Fibroblast of lung (primary cell): ENCODE results near the gene TMCC2. TPM values are rescaled to one million over a fixed set of nuclear protein-coding genes. Genes with fewer than 3 reads are reported as not detected.

Experiments
- DNase-seq, 2 donors: peaks; one replicate each; pipeline versions ENCODE4 v3.0.0 to v3.0.0-alpha.2; 2010; ENCODE audit warnings: low read depth in 2 of 2
- H2AFZ ChIP-seq: 2 replicates; pipeline ENCODE4 v1.5.1; 2012; ENCODE audit warnings: low read length, control low read depth, inconsistent platforms
- H3K27ac ChIP-seq: 2 replicates; pipeline ENCODE4 v1.5.1; 2011; ENCODE audit warnings: low read length, control low read depth; ENCODE audit not compliant: insufficient read depth
- H3K27me3 ChIP-seq: 2 replicates; pipeline ENCODE4 v1.5.1; 2011; ENCODE audit warnings: mild to moderate bottlenecking, low read length; ENCODE audit not compliant: control insufficient read depth, insufficient read depth
- H3K36me3 ChIP-seq: 2 replicates; pipeline ENCODE4 v1.5.1; 2011; ENCODE audit warnings: low read length; ENCODE audit not compliant: control insufficient read depth, insufficient read depth
- H3K4me1 ChIP-seq: 2 replicates; pipeline ENCODE4 v1.5.1; 2011; ENCODE audit warnings: low read length; ENCODE audit not compliant: control insufficient read depth, insufficient read depth; ENCODE audit errors: extremely low read depth
- H3K4me2 ChIP-seq: 2 replicates; pipeline ENCODE4 v1.5.1; 2011; ENCODE audit warnings: low read length, control low read depth; ENCODE audit not compliant: insufficient read depth; ENCODE audit errors: extremely low read depth
- H3K4me3 ChIP-seq, 4 experiments: fragments of 200-600 bp in 1 of 4; sonication (generic) in 1 of 4; replicated peaks in 1 of 4; 2 replicates each; pipeline ENCODE4 v1.5.1; 2011 to 2016; ENCODE audit warnings: low read length in 4 of 4, low read depth in 3 of 4, mild to moderate bottlenecking in 3 of 4, control low read depth in 2 of 4, inconsistent platforms in 1 of 4, mixed read lengths in 1 of 4; ENCODE audit not compliant: insufficient read depth in 1 of 4; ENCODE audit errors: control extremely low read depth in 1 of 4
- H3K79me2 ChIP-seq: 2 replicates; pipeline ENCODE4 v1.5.1; 2012; ENCODE audit warnings: mild to moderate bottlenecking, low read length, inconsistent platforms; ENCODE audit not compliant: control insufficient read depth, insufficient read depth
- H3K9ac ChIP-seq: 2 replicates; pipeline ENCODE4 v1.5.1; 2011; ENCODE audit warnings: mild to moderate bottlenecking, low read length, control low read depth; ENCODE audit not compliant: insufficient read depth
- H3K9me3 ChIP-seq: 2 replicates; pipeline ENCODE4 v1.5.1; 2012; ENCODE audit warnings: low read depth, low read length; ENCODE audit not compliant: control insufficient read depth, insufficient read depth
- H4K20me1 ChIP-seq: 2 replicates; pipeline ENCODE4 v1.5.1; 2011; ENCODE audit warnings: low read length; ENCODE audit not compliant: control insufficient read depth, insufficient read depth; ENCODE audit errors: extremely low read depth
- CTCF ChIP-seq, 2 donors: IDR thresholded peaks in 1 of 2; conservative IDR thresholded peaks in 1 of 2; 1 replicate in 1 of 2; 2 replicates in 1 of 2; pipeline ENCODE4 v1.5.1; 2011 to 2012; ENCODE audit warnings: low read length in 2 of 2, control low read depth in 1 of 2, inconsistent platforms in 1 of 2, low read depth in 1 of 2, mild to moderate bottlenecking in 1 of 2
- EZH2 ChIP-seq: IDR thresholded peaks from 2 replicates; pipeline ENCODE4 v1.5.1; 2012; ENCODE audit warnings: low read length, control low read depth, mild to moderate bottlenecking; ENCODE audit errors: missing control alignments
- polyA plus RNA-seq, 2 donors: library from polyadenylated mRNA; depleted of rRNA in 1 of 2; stranded (reverse) in 1 of 2; unstranded in 1 of 2; fragments of >200 nt; gene quantifications; 2 replicates each; pipeline ENCODE4 v1.2.1, GENCODE V29; 2011 to 2012; ENCODE audit warnings: missing spikeins in 1 of 2
- total RNA-seq: library from RNA; depleted of rRNA; stranded (reverse); fragments of >200 nt; gene quantifications from 2 replicates; pipeline ENCODE4 v1.2.1, GENCODE V29; 2014

TMCC2 gene
- total and polyA plus RNA-seq, 2 donors (not counting 1 experiment from before 2014, with no cell fraction given): 2.3 to 6.9 TPM

- Histone ChIP-seq H3K4me3 (no peak overlapping the region), H3K9ac (no peak overlapping the region), H2AFZ (no peak overlapping the region), H3K4me1 (no peaks in the 10 kb centered on the region), H3K4me2 (no peak overlapping the region), H3K27me3 (no peaks in the 10 kb centered on the region), H3K36me3 (no peaks in the 10 kb centered on the region), H4K20me1 (no peaks in the 10 kb centered on the region), H3K27ac (no peak overlapping the region), H3K9me3 (no peaks in the 10 kb centered on the region), H3K79me2 (peaks cover 15% of the 10 kb centered on the region)
- TF ChIP-seq CTCF (conservative IDR thresholded peaks at IDR 0.05 in 1 of 2, IDR thresholded peaks at IDR 0.05 in 1 of 2; ENCODE audit: low read depth in 1 of 2, low read length in 2 of 2): no peak
- TF ChIP-seq EZH2: no peak
- DNase-seq: no peak
Measured at GRCh38 chr1:205214756-205215155, 13.0 kb upstream of the TMCC2 start.

- Histone ChIP-seq H3K36me3 (no peaks in the 10 kb centered on the region), H3K9me3 (no peaks in the 10 kb centered on the region), H2AFZ (no peak overlapping the region), H3K79me2 (no peaks in the 10 kb centered on the region), H3K4me1 (no peaks in the 10 kb centered on the region), H3K9ac (no peak overlapping the region), H3K27ac (no peak overlapping the region), H3K27me3 (no peaks in the 10 kb centered on the region), H3K4me2 (no peak overlapping the region), H3K4me3 (no peak overlapping the region), H4K20me1 (no peaks in the 10 kb centered on the region)
- TF ChIP-seq CTCF (conservative IDR thresholded peaks at IDR 0.05 in 1 of 2, IDR thresholded peaks at IDR 0.05 in 1 of 2; ENCODE audit: low read depth in 1 of 2, low read length in 2 of 2) (no peak), EZH2 (no peak)
- no peak for DNase-seq
Measured at GRCh38 chr1:205216588-205216987, 11.2 kb upstream of the TMCC2 start.

- H3K4me2 ChIP-seq: no peak overlapping the region
- H3K9me3 ChIP-seq: no peaks in the 10 kb centered on the region
- H3K79me2 ChIP-seq: no peaks in the 10 kb centered on the region
- DNase-seq: no peak
- no peak overlapping the region for H3K4me3 ChIP-seq
- TF ChIP-seq EZH2 (no peak), CTCF (conservative IDR thresholded peaks at IDR 0.05 in 1 of 2, IDR thresholded peaks at IDR 0.05 in 1 of 2; ENCODE audit: low read depth in 1 of 2, low read length in 2 of 2) (no peak)
- H3K9ac ChIP-seq: no peak overlapping the region
- H3K27me3 ChIP-seq: no peaks in the 10 kb centered on the region
- H4K20me1 ChIP-seq: no peaks in the 10 kb centered on the region
- H3K4me1 ChIP-seq: no peaks in the 10 kb centered on the region
- H3K36me3 ChIP-seq: no peaks in the 10 kb centered on the region
- no peak overlapping the region for H2AFZ ChIP-seq
- no peak overlapping the region for H3K27ac ChIP-seq
Measured at GRCh38 chr1:205217418-205217817, 10.3 kb upstream of the TMCC2 start.
